ENCODE results near the gene FGF14.

The FGF14 gene

DNA sequence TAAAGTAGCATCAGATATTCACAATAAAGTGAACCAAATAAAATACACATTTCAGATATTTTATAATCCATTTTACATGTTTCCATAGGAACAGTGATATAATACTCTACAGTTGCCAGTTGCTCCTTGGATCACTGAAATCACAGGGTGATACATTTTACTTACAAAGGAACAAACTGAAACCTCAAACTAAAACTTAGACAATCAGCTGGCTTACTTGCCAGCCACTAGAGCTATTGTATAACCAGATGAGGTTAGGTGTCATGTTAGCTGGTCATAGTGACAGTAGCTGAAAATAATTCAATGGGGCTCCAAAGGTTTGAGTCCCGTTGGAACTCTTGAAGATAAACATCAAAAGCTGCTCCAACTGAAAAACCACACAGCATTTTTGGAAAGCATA, 674.7 kb downstream of the FGF14 start:
- no peak overlapping the region for H3K27ac Mint-ChIP-seq
- H3K4me3 Mint-ChIP-seq, result no peak overlapping the region
- TF ChIP-seq, protein P1, sequence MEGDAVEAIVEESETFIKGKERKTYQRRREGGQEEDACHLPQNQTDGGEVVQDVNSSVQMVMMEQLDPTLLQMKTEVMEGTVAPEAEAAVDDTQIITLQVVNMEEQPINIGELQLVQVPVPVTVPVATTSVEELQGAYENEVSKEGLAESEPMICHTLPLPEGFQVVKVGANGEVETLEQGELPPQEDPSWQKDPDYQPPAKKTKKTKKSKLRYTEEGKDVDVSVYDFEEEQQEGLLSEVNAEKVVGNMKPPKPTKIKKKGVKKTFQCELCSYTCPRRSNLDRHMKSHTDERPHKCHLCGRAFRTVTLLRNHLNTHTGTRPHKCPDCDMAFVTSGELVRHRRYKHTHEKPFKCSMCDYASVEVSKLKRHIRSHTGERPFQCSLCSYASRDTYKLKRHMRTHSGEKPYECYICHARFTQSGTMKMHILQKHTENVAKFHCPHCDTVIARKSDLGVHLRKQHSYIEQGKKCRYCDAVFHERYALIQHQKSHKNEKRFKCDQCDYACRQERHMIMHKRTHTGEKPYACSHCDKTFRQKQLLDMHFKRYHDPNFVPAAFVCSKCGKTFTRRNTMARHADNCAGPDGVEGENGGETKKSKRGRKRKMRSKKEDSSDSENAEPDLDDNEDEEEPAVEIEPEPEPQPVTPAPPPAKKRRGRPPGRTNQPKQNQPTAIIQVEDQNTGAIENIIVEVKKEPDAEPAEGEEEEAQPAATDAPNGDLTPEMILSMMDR (IDR thresholded peaks at IDR 0.05; ENCODE audit: unreplicated experiment in 3 of 3), result no peak

DNA sequence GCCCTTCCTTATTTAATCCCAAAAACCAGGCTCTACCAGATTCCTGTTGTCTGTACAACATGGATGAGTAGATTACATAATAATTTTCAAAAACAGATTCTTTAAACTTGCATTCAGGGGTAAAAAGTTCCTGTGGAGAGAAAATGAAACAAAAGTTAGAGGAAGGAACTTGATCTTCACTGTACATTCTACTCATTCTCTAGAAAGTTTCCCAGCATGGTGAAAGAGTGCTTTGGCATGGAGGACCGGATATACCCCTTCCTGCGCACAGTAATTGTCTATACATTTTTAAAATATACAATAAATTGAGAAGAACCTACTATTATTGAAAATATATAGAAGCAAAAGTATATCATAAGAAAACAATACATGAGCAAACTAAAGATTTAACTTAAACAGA, 675.2 kb downstream of the FGF14 start:
- Mint-ChIP-seq H3K9me3 (no peaks in the 10 kb centered on the region), H3K27ac (no peak overlapping the region), H3K4me1 (no peaks in the 10 kb centered on the region), H3K4me3 (no peak overlapping the region), H3K36me3 (ENCODE audit: low read depth) (no peaks in the 10 kb centered on the region), H3K27me3 (ENCODE audit: low read depth) (no peaks in the 10 kb centered on the region)
- TF ChIP-seq, protein P1 (IDR thresholded peaks at IDR 0.05; ENCODE audit: unreplicated experiment in 3 of 3), result no peak

More for the DNA sequence above, 674.7 kb downstream of the FGF14 start:
- Mint-ChIP-seq H3K27me3 (ENCODE audit: low read depth) (no peaks in the 10 kb centered on the region), H3K36me3 (ENCODE audit: low read depth) (no peaks in the 10 kb centered on the region), H3K9me3 (no peaks in the 10 kb centered on the region), H3K4me1 (no peaks in the 10 kb centered on the region)

DNA sequence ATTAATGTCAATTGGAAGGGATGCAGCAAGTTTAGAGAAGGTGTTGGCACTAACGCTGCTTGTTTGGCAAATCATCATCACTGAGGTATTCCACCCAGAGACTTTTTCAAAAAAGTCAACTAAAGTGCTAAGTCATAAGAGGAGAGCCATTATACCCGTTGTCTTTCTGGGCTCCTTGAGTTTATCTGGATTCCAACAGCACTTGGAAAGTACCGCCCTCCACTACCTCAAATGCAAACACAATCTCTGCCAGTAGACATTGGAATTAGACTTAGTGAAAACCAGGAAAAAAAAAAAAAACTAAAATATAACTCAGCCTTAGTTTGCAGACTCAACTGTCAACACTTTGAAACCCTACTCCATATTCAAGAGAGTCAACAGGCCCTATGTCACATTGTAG, 683.4 kb downstream of the FGF14 start:
- no peak overlapping the region for H3K4me3 Mint-ChIP-seq
- H3K36me3 Mint-ChIP-seq (ENCODE audit: low read depth), result no peaks in the 10 kb centered on the region
- H3K4me1 Mint-ChIP-seq, result no peaks in the 10 kb centered on the region
- TF ChIP-seq, protein P1 (IDR thresholded peaks at IDR 0.05; ENCODE audit: unreplicated experiment in 3 of 3), result no peak
- no peaks in the 10 kb centered on the region for H3K27me3 Mint-ChIP-seq (ENCODE audit: low read depth)
- no peaks in the 10 kb centered on the region for H3K9me3 Mint-ChIP-seq
- H3K27ac Mint-ChIP-seq, result no peak overlapping the region

DNA sequence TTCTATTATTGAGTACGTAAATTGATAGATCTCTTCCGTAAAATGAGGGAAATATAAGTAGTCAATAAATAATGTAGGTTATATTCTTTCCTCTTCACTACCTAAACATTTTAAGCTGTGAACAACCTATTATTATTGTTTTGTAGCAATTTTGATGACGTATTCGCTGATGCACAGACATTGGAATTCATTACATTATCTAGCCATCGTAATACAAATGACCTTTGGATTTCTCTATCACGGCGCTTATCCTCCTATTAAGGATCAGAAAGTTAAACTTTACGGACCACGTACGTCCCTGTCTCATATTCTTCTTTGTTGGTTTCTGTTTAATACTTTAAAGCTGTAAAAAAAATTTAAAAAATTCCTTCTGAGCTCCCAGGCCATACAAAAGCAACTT, 684.5 kb downstream of the FGF14 start:
- TF ChIP-seq, protein P1 (IDR thresholded peaks at IDR 0.05; ENCODE audit: unreplicated experiment in 3 of 3), result no peak
- Mint-ChIP-seq H3K4me3 (no peak overlapping the region), H3K36me3 (ENCODE audit: low read depth) (no peaks in the 10 kb centered on the region), H3K27me3 (ENCODE audit: low read depth) (no peaks in the 10 kb centered on the region), H3K4me1 (no peaks in the 10 kb centered on the region), H3K27ac (no peak overlapping the region), H3K9me3 (no peaks in the 10 kb centered on the region)

DNA sequence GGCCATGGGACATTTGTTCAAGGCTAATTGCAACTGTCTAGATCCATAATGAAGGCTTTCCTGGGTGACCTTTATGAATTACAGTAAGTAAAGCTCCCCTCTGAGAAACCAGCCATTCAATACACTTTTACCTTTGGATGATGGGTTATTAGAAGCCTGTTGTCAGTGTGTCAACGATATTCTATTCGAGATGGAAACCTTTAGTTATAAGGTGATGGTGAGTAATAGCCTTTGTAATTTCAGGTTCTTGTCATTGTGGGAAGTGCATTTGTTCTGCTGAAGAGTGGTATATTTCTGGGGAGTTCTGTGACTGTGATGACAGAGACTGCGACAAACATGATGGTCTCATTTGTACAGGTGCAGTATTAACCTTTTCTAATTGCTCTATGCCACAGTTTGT, 687.7 kb downstream of the FGF14 start:
- Mint-ChIP-seq H3K27me3 (ENCODE audit: low read depth) (no peaks in the 10 kb centered on the region), H3K27ac (no peak overlapping the region), H3K9me3 (no peaks in the 10 kb centered on the region), H3K4me1 (no peaks in the 10 kb centered on the region), H3K36me3 (ENCODE audit: low read depth) (no peaks in the 10 kb centered on the region), H3K4me3 (no peak overlapping the region)
- TF ChIP-seq, protein P1 (IDR thresholded peaks at IDR 0.05; ENCODE audit: unreplicated experiment in 3 of 3), result no peak

DNA sequence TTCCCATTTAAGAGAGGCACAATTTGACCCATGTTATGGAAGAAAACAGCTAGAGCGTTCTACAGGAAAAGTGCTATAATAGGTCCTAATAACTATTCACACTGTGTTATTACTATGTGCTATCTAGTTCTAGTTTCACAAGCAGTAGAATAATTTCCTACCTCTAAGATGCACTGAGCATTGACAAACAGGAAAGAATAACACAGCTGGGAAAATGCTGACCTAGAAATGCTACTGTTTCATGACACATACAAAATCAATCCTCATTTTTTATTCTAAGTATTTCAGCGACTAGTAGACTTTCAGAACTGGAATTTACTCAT, 689.9 kb downstream of the FGF14 start:
- H3K27me3 Mint-ChIP-seq (ENCODE audit: low read depth), result no peaks in the 10 kb centered on the region
- TF ChIP-seq, protein P1 (IDR thresholded peaks at IDR 0.05; ENCODE audit: unreplicated experiment in 3 of 3), result no peak
- no peaks in the 10 kb centered on the region for H3K4me1 Mint-ChIP-seq
- H3K9me3 Mint-ChIP-seq, result no peaks in the 10 kb centered on the region
- H3K4me3 Mint-ChIP-seq, result no peak overlapping the region
- H3K27ac Mint-ChIP-seq, result no peak overlapping the region
- no peaks in the 10 kb centered on the region for H3K36me3 Mint-ChIP-seq (ENCODE audit: low read depth)

Data from nephron (organoid).